Endothelial cell of umbilical vein (primary cell): ENCODE data around the gene HSPB6.

Experiments
- CTCF ChIP-seq, 2 donors: IDR thresholded peaks; 1 replicate in 1 of 2; 2 replicates in 1 of 2; pipeline ENCODE4 v1.5.1; 2011; ENCODE audit warnings: low read length in 2 of 2, mild to moderate bottlenecking in 2 of 2, moderate library complexity in 2 of 2, control low read depth in 1 of 2, inconsistent platforms in 1 of 2, low read depth in 1 of 2; ENCODE audit not compliant: insufficient read depth in 1 of 2; ENCODE audit errors: extremely low read depth in 1 of 2
- EZH2 ChIP-seq: IDR thresholded peaks from 2 replicates; pipeline ENCODE4 v1.6.1; 2012; ENCODE audit warnings: borderline replicate concordance, low read depth, mild to moderate bottlenecking, moderate library complexity, low read length, inconsistent platforms; ENCODE audit not compliant: severe bottlenecking
- MAX ChIP-seq: IDR thresholded peaks from 2 replicates; pipeline ENCODE4 v1.6.1; 2011; ENCODE audit not compliant: insufficient read depth, insufficient read length
- MYC ChIP-seq: IDR thresholded peaks from one replicate; pipeline ENCODE4 v1.6.1; 2011; ENCODE audit warnings: mild to moderate bottlenecking, low read depth, low read length
- POLR2A ChIP-seq: IDR thresholded peaks from 2 replicates; pipeline ENCODE4 v1.6.1; 2012; ENCODE audit warnings: low read depth, mild to moderate bottlenecking, control low read depth, low read length
- POLR2AphosphoS5 ChIP-seq: IDR thresholded peaks from 2 replicates; pipeline ENCODE4 v1.6.1; 2012; ENCODE audit warnings: low read depth, mild to moderate bottlenecking, control low read depth, low read length, moderate library complexity; ENCODE audit not compliant: insufficient read depth

GRCh38 chr19:35755131-35755549 is 1.7 kb downstream of the HSPB6 start:
- TF ChIP-seq POLR2AphosphoS5, result no peak
- no peak for TF ChIP-seq POLR2A
- TF ChIP-seq CTCF (IDR thresholded peaks at IDR 0.05; ENCODE audit: extremely low read depth in 1 of 2, insufficient read depth in 1 of 2, low read depth in 1 of 2, low read length in 2 of 2), result no peak
- TF ChIP-seq EZH2, result no peak
- no peak for TF ChIP-seq MAX
- no peak for TF ChIP-seq MYC
